Thyroid gland (tissue), 4 donors: ENCODE results near the gene ADAD2. TPM values are rescaled to one million over a fixed set of nuclear protein-coding genes. Genes with fewer than 3 reads are reported as not detected.

Experiments used
- DNase-seq, 2 donors: peaks; one replicate each; pipeline ENCODE4 v3.0.0-alpha.2; 2019
- H3K27ac ChIP-seq, 3 donors: fragments of 200-600 bp; sonication (generic); 1 replicate in 2 of 3; 2 replicates in 1 of 3; pipeline ENCODE4 v1.5.1; 2016 to 2019; ENCODE audit warnings: mild to moderate bottlenecking in 1 of 3, moderate library complexity in 1 of 3
- H3K27me3 ChIP-seq: fragments of 200-600 bp; sonication (generic); one replicate; pipeline ENCODE4 v1.5.1; 2019
- H3K36me3 ChIP-seq, 2 donors: fragments of 200-600 bp; sonication (generic); one replicate each; pipeline ENCODE4 v1.5.1; 2016 to 2019
- H3K4me1 ChIP-seq, 2 donors: fragments of 200-600 bp; sonication (generic); one replicate each; pipeline ENCODE4 v1.5.1; 2017 to 2019
- H3K4me3 ChIP-seq, 3 donors: fragments of 200-600 bp; sonication (generic); replicated peaks in 1 of 3; 1 replicate in 2 of 3; 2 replicates in 1 of 3; pipeline ENCODE4 v1.5.1; 2016; ENCODE audit warnings: mild to moderate bottlenecking in 1 of 3
- H3K9me3 ChIP-seq: fragments of 200-600 bp; sonication (generic); one replicate; pipeline ENCODE4 v1.5.1; 2017
- CTCF ChIP-seq, 6 experiments: fragments of 200-600 bp in 3 of 6; fragments of 450-650 bp in 3 of 6; sonication (generic) in 3 of 6; IDR thresholded peaks; one replicate each; pipeline ENCODE4 v1.5.1; 2016 to 2019; ENCODE audit warnings: antibody characterized with exemption in 6 of 6, mild to moderate bottlenecking in 2 of 6, inconsistent platforms in 1 of 6, moderate library complexity in 1 of 6
- POLR2A ChIP-seq, 2 donors: fragments of 450-650 bp; IDR thresholded peaks; one replicate each; pipeline ENCODE4 v1.6.1; 2017; ENCODE audit warnings: antibody characterized with exemption in 2 of 2, mild to moderate bottlenecking in 2 of 2, moderate library complexity in 1 of 2
- WGBS, 2 donors: methylation state at CpG; one replicate each; pipeline ENCODE4 v1.1.5; 2017; 5-methylcytosine and 5-hydroxymethylcytosine counted together
- intact Hi-C: fragments of 100-400 bp; cut with DNase I; formaldehyde crosslinking; loops from one replicate; pipeline ENCODE4 v1.15.1; 2023
- total RNA-seq, 4 donors: library from RNA; depleted of rRNA; stranded (reverse); fragments of >200 nt; gene quantifications; one replicate each; pipeline ENCODE4 v1.2.3, GENCODE V29; 2016

The ADAD2 gene
- total RNA-seq, 4 donors from 2014 or later: 0.24 to 0.78 (median 0.54) TPM

DNA sequence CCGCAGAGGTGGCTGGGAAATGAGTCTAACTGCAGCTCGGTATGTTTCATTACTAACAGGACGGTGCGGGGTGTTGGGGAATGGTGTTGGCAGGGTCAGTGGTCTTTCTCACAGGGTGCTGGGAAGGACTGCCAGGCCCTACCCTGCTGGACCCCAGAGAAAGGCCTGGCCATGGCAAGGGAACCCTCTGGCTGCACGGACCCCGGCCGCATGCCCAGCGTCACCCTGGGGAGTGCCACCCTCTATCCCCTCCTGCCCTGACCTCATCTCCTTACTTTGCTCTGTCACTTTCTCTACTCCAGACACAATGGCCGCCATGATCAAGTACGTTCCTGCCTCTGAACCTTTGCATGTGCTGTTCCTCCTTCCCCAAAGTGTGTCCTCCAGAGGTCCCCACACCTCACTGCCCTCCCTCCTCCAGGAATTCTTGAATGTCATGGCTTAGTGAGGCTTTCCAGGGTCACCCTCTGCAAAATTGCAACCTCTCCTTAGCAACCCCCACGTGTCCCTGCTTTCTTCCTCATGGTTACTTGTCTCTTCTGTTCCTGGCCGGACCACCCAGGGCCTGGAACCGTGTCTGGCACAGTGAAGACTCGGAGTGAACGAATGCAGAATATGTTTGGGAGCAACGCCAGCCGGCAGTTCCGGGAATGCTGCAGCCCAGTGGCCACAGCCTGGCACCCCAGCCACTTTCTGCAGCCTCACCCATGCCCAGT lies 15.2 kb downstream of the ADAD2 start:
- WGBS, 2 donors: 91 to 94% methylated on average over 18 of the region's 18 CpGs

GRCh38 chr16:84207251-84207650 lies 16.3 kb downstream of the ADAD2 start:
- H3K27ac ChIP-seq: no peak overlapping the region
- intact Hi-C loops: no loop called here
- DNase-seq: peak; percentile 41 to 56
- H3K4me1 ChIP-seq: no peaks in the 10 kb centered on the region
- no peak overlapping the region for H3K4me3 ChIP-seq
- H3K9me3 ChIP-seq: no peaks in the 10 kb centered on the region
- TF ChIP-seq POLR2A (IDR thresholded peaks at IDR 0.05) (no peak), CTCF (IDR thresholded peaks at IDR 0.05) (no peak)
- no peaks in the 10 kb centered on the region for H3K27me3 ChIP-seq
- no peaks in the 10 kb centered on the region for H3K36me3 ChIP-seq
- WGBS, 2 donors: 37 to 45% methylated on average over 5 to 6 of the region's 6 CpGs

More for the DNA sequence above, 15.2 kb downstream of the ADAD2 start:
- Histone ChIP-seq H3K4me3 (no peak overlapping the region), H3K36me3 (no peaks in the 10 kb centered on the region), H3K27ac (no peak overlapping the region), H3K9me3 (no peaks in the 10 kb centered on the region), H3K4me1 (no peaks in the 10 kb centered on the region), H3K27me3 (no peaks in the 10 kb centered on the region)
- DNase-seq: no peak
- intact Hi-C loops: no loop called here
- TF ChIP-seq POLR2A (IDR thresholded peaks at IDR 0.05): no peak
- no peak for TF ChIP-seq CTCF (IDR thresholded peaks at IDR 0.05)

DNA sequence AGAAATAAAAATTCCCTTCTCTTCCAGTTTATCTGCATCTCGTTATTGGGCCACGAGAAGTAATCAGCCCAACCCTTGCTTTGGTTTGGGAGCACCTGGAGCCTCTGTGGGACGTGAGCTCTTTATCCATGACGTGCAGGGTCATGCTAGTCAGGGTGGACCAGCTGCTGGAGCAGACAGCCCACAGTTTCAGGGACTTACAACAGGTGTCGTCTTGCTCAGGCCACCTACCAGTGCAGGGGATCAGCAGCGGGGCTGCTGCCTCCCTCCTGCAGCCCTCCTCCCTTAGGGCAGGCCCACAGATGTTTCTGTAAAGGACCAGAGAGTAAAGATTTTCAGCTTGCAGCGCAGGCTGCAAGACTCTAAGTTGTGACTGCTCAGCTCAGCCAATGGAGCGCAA lies 16.9 kb downstream of the ADAD2 start:
- Histone ChIP-seq H3K9me3 (no peaks in the 10 kb centered on the region), H3K4me1 (no peaks in the 10 kb centered on the region), H3K4me3 (no peak overlapping the region), H3K27me3 (no peaks in the 10 kb centered on the region), H3K27ac (no peak overlapping the region), H3K36me3 (no peaks in the 10 kb centered on the region)
- intact Hi-C loops: no loop called here
- TF ChIP-seq CTCF (IDR thresholded peaks at IDR 0.05) (no peak), POLR2A (IDR thresholded peaks at IDR 0.05) (no peak)
- no peak for DNase-seq
- 85 to 93% methylated on average over 8 of the region's 8 CpGs for WGBS, 2 donors

- no peak for TF ChIP-seq CTCF (IDR thresholded peaks at IDR 0.05)
- TF ChIP-seq POLR2A (IDR thresholded peaks at IDR 0.05): no peak
- no peak for DNase-seq
- no peak overlapping the region for H3K27ac ChIP-seq
- H3K36me3 ChIP-seq: no peaks in the 10 kb centered on the region
- H3K4me1 ChIP-seq: no peaks in the 10 kb centered on the region
- H3K4me3 ChIP-seq: no peak overlapping the region
- WGBS, 2 donors: 87 to 88% methylated on average over 2 of the region's 2 CpGs
- intact Hi-C loops: no loop called here
- H3K9me3 ChIP-seq: no peaks in the 10 kb centered on the region
- no peaks in the 10 kb centered on the region for H3K27me3 ChIP-seq
Measured at GRCh38 chr16:84209989-84210388, 19.0 kb downstream of the ADAD2 start.

- no peaks in the 10 kb centered on the region for H3K9me3 ChIP-seq
- no peaks in the 10 kb centered on the region for H3K36me3 ChIP-seq
- intact Hi-C loops: no loop called here
- H3K4me3 ChIP-seq: no peak overlapping the region
- DNase-seq: no peak
- TF ChIP-seq POLR2A (IDR thresholded peaks at IDR 0.05): no peak
- no peak for TF ChIP-seq CTCF (IDR thresholded peaks at IDR 0.05)
- H3K27ac ChIP-seq: no peak overlapping the region
- H3K4me1 ChIP-seq: no peaks in the 10 kb centered on the region
- WGBS, 2 donors: 69 to 70% methylated on average over 4 of the region's 4 CpGs
- H3K27me3 ChIP-seq: no peaks in the 10 kb centered on the region
Measured at GRCh38 chr16:84212154-84212553, 21.2 kb downstream of the ADAD2 start.
